ENCODE data around the gene DLGAP1. TPM values are rescaled to one million over a fixed set of nuclear protein-coding genes. Genes with fewer than 3 reads are reported as not detected.
A peak's percentile ranks its signal among the peaks of the same experiment; 100 is the strongest.

The DLGAP1 gene
- total and polyA plus RNA-seq, 10 donors = 0.11 to 6.0 (median 2.1) TPM

DNA sequence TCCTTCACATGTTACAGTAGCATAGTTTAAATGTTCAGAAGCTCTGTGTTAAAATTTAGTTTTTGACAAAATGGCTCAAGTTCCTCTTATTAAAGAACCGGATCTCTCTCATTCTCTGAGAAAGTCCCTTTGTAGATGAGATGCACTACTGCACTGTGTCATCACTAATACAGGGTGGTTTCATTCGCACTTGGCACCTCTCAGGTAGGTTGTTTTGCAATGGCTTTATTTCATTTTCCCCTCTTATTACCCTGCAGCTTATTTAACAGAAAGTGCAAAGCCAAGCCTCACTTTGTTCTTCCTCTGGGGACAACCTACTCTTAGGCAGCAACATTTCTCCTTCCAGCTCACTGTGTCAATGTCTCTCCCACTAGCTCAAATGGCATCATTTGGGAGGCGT is 185.1 kb downstream of the DLGAP1 start:
- intact Hi-C loops (cut with DNase I; ENCODE audit: low total_unique reads) = no loop called here
- H3K4me3 ChIP-seq = no peak overlapping the region
- no peaks in the 10 kb centered on the region for H3K27me3 ChIP-seq (replicated peaks in 1 of 7)
- no peak overlapping the region for H3K27ac ChIP-seq
- no peaks in the 10 kb centered on the region for H3K36me3 ChIP-seq
- H3K9me3 ChIP-seq = peaks cover 0 to 2% (median 0%) of the 10 kb centered on the region in 8 donors
- no peak for TF ChIP-seq POLR2A (IDR thresholded peaks at IDR 0.05)
- no peak for TF ChIP-seq POLR2AphosphoS5 (IDR thresholded peaks at IDR 0.05)
- TF ChIP-seq, protein P1, sequence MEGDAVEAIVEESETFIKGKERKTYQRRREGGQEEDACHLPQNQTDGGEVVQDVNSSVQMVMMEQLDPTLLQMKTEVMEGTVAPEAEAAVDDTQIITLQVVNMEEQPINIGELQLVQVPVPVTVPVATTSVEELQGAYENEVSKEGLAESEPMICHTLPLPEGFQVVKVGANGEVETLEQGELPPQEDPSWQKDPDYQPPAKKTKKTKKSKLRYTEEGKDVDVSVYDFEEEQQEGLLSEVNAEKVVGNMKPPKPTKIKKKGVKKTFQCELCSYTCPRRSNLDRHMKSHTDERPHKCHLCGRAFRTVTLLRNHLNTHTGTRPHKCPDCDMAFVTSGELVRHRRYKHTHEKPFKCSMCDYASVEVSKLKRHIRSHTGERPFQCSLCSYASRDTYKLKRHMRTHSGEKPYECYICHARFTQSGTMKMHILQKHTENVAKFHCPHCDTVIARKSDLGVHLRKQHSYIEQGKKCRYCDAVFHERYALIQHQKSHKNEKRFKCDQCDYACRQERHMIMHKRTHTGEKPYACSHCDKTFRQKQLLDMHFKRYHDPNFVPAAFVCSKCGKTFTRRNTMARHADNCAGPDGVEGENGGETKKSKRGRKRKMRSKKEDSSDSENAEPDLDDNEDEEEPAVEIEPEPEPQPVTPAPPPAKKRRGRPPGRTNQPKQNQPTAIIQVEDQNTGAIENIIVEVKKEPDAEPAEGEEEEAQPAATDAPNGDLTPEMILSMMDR (IDR thresholded peaks at IDR 0.05 in 8 of 11, conservative IDR thresholded peaks at IDR 0.05 in 3 of 11) = no peak
- 79 to 88% (median 85%) methylated on average over 3 of the region's 3 CpGs for WGBS, 5 donors
- no peaks in the 10 kb centered on the region for H3K4me1 ChIP-seq
- no peak for DNase-seq

DNA sequence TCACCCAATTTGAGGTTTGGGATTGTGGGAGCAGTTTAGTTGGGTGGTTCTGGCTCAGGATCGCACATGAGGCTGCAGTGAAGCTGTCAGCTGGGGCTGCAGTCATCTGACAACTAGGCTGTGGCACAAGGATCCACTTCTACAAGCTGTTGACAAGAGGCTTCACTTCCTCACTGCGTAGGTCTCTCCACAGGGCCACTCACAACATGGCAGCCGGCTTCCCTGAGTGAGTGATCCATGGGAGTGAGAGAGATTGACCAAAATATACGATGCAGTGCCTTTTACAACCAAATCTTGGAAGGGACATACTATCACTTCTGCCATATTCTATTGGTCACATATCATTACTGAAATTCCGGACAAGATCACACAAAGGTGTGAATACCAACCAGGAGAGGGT is 187.5 kb downstream of the DLGAP1 start:
- Histone ChIP-seq H3K9me3 (peaks cover 0 to 5% (median 0%) of the 10 kb centered on the region in 8 donors), H3K27me3 (replicated peaks in 1 of 7) (no peaks in the 10 kb centered on the region), H3K36me3 (no peaks in the 10 kb centered on the region), H3K27ac (no peak overlapping the region), H3K4me1 (no peaks in the 10 kb centered on the region), H3K4me3 (no peak overlapping the region)
- intact Hi-C loops (cut with DNase I; ENCODE audit: low total_unique reads) = no loop called here
- no peak for TF ChIP-seq POLR2A (IDR thresholded peaks at IDR 0.05)
- TF ChIP-seq, protein P1 (IDR thresholded peaks at IDR 0.05 in 8 of 11, conservative IDR thresholded peaks at IDR 0.05 in 3 of 11) = no peak
- DNase-seq = no peak
- 78 to 88% (median 84%) methylated on average over 5 of the region's 5 CpGs for WGBS, 5 donors

DNA sequence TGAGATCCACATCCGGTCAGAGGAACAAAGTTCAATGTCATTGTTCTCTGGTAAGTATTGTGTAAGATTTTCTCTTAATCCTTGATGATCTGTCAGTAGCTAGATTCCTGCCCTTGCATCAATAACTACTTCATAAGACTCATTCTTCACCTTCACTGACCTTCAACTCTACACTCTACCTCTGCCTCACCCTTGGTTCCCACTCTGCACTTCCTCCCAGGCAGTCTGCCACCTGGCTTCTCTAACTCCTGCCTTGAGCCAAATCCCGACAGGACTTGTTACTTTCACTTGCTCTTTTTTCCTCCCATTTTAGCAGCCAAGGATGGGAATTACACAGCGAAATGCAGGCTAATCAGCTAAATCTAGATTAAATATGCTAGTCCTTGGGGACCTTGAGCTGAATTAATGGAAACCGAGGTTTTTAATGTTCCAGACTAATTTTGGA is 190.7 kb downstream of the DLGAP1 start:
- Histone ChIP-seq H3K4me3 (peak overlapping the region in 2 of 8 donors; percentile 16 to 27), H3K36me3 (no peaks in the 10 kb centered on the region), H3K4me1 (no peaks in the 10 kb centered on the region), H3K27ac (peak overlapping the region in 4 of 8 donors; percentile 4 to 41 (median 14)), H3K27me3 (replicated peaks in 1 of 7) (no peaks in the 10 kb centered on the region), H3K9me3 (peaks cover 0 to 5% (median 0%) of the 10 kb centered on the region in 8 donors)
- DNase-seq = no peak
- WGBS, 5 donors = 51 to 68% (median 54%) methylated on average over 4 of the region's 4 CpGs
- intact Hi-C loops (cut with DNase I; ENCODE audit: low total_unique reads) = no loop called here
- TF ChIP-seq POLR2AphosphoS5 (IDR thresholded peaks at IDR 0.05) (no peak), POLR2A (IDR thresholded peaks at IDR 0.05) (no peak)
- TF ChIP-seq, protein P1 (IDR thresholded peaks at IDR 0.05 in 8 of 11, conservative IDR thresholded peaks at IDR 0.05 in 3 of 11) = no peak

DNA sequence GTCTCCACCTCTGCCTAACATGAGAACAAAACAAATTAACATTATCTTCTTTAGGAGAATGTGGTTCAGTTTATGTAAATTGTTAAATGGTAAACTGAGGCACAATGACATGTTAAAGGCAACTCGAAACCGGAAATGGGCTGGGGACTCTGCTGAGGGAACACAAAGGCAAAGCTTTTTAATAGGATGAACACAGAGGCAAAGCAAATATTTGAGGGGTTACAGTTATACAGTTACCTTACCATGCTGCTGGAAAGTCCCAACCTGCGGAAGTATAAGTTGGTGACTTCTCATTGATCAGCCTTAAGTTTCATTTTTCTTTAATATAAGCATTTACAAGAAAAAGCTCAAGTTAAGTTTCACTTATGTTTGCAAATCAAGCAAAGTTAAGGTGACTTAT is 195.0 kb downstream of the DLGAP1 start:
- H3K4me3 ChIP-seq = no peak overlapping the region
- H3K36me3 ChIP-seq = no peaks in the 10 kb centered on the region
- H3K4me1 ChIP-seq = no peaks in the 10 kb centered on the region
- H3K9me3 ChIP-seq = peaks cover 0 to 5% (median 0%) of the 10 kb centered on the region in 8 donors
- no peak for DNase-seq
- no peaks in the 10 kb centered on the region for H3K27me3 ChIP-seq (replicated peaks in 1 of 7)
- H3K27ac ChIP-seq = no peak overlapping the region
- intact Hi-C loops (cut with DNase I; ENCODE audit: low total_unique reads) = no loop called here
- 78 to 91% (median 85%) methylated on average over 3 of the region's 3 CpGs for WGBS, 5 donors
- TF ChIP-seq, protein P1 (IDR thresholded peaks at IDR 0.05 in 8 of 11, conservative IDR thresholded peaks at IDR 0.05 in 3 of 11) = no peak
- TF ChIP-seq POLR2A (IDR thresholded peaks at IDR 0.05) (no peak), POLR2AphosphoS5 (IDR thresholded peaks at IDR 0.05) (no peak)

All from spleen (tissue), 11 donors.